ENCODE results near the gene ADH1C.

ADH1C gene

GRCh38 chr4:99361268-99361898 lies 8.8 kb upstream of the ADH1C start:
- Histone ChIP-seq H2AFZ (ENCODE audit: low read length) (no peak overlapping the region), H3F3A (ENCODE audit: insufficient read depth, low read length) (no peaks in the 10 kb centered on the region), H3K36me3 (ENCODE audit: insufficient read depth, low read length) (no peaks in the 10 kb centered on the region), H4K20me1 (ENCODE audit: insufficient read depth, low read length) (no peaks in the 10 kb centered on the region), H3K27me3 (ENCODE audit: insufficient read depth, low read length) (no peaks in the 10 kb centered on the region), H3K9me3 (ENCODE audit: low read length) (no peaks in the 10 kb centered on the region), H3K4me2 (ENCODE audit: low read length) (no peak overlapping the region), H3K27ac (ENCODE audit: low read depth, low read length, poor library complexity, severe bottlenecking) (no peak overlapping the region), H3K9ac (ENCODE audit: low read length) (no peak overlapping the region), H3K4me1 (ENCODE audit: insufficient read depth, low read length, severe bottlenecking) (no peaks in the 10 kb centered on the region), H3K9me2 (ENCODE audit: low read depth, low read length) (no peaks in the 10 kb centered on the region), H3K4me3 (ENCODE audit: low read depth, low read length, poor library complexity, severe bottlenecking) (no peak overlapping the region), H3K79me2 (ENCODE audit: insufficient read depth, low read length) (no peaks in the 10 kb centered on the region)
- no peak for TF ChIP-seq EZH2 (IDR thresholded peaks at IDR 0.05; ENCODE audit: borderline replicate concordance, low read length)
- TF ChIP-seq, protein P1, sequence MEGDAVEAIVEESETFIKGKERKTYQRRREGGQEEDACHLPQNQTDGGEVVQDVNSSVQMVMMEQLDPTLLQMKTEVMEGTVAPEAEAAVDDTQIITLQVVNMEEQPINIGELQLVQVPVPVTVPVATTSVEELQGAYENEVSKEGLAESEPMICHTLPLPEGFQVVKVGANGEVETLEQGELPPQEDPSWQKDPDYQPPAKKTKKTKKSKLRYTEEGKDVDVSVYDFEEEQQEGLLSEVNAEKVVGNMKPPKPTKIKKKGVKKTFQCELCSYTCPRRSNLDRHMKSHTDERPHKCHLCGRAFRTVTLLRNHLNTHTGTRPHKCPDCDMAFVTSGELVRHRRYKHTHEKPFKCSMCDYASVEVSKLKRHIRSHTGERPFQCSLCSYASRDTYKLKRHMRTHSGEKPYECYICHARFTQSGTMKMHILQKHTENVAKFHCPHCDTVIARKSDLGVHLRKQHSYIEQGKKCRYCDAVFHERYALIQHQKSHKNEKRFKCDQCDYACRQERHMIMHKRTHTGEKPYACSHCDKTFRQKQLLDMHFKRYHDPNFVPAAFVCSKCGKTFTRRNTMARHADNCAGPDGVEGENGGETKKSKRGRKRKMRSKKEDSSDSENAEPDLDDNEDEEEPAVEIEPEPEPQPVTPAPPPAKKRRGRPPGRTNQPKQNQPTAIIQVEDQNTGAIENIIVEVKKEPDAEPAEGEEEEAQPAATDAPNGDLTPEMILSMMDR (IDR thresholded peaks at IDR 0.05; ENCODE audit: low read length) = no peak

DNA sequence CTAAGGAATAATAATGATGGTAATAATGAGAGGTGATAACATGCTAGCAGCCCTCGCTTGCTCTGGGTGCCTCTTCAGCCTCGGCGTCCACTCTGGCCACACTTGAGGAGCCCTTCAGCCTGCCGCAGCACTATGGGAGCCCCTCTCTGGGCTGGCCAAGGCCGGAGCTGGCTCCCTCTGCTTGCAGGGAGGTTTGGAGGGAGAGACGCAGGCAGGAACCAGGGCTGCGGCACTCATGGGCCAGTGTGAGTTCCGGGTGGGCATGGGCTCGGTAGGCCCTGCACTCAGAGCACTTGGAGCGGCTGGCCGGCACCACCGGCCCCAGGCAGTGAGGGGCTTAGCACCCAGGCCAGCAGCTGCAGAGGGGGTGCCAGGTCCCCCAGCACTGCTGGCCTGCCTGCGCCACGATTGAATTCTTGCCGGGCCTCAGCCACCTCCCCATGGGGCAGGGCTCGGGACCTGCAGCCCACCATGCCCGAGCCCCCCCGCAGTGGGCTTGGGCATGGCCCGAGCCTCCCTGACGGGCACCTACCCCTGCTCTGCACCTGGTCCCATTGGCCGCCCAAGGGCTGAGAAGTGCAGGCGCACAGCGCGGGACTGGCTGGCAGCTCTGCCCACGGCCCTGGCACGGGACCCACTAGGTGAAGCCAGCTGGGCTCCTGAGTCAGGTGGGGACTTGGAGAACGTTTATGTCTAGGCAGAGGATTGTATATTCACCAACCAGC lies 7.1 kb upstream of the ADH1C start:
- no peak overlapping the region for H3K4me2 ChIP-seq (ENCODE audit: low read length)
- no peak for TF ChIP-seq EZH2 (IDR thresholded peaks at IDR 0.05; ENCODE audit: borderline replicate concordance, low read length)
- TF ChIP-seq, protein P1 (IDR thresholded peaks at IDR 0.05; ENCODE audit: low read length) = no peak
- H3K36me3 ChIP-seq (ENCODE audit: insufficient read depth, low read length) = no peaks in the 10 kb centered on the region
- no peaks in the 10 kb centered on the region for H3K27me3 ChIP-seq (ENCODE audit: insufficient read depth, low read length)
- no peaks in the 10 kb centered on the region for H3K4me1 ChIP-seq (ENCODE audit: insufficient read depth, low read length, severe bottlenecking)
- no peak overlapping the region for H2AFZ ChIP-seq (ENCODE audit: low read length)
- H3K9me2 ChIP-seq (ENCODE audit: low read depth, low read length) = no peaks in the 10 kb centered on the region
- no peak overlapping the region for H3K27ac ChIP-seq (ENCODE audit: low read depth, low read length, poor library complexity, severe bottlenecking)
- no peaks in the 10 kb centered on the region for H3K79me2 ChIP-seq (ENCODE audit: insufficient read depth, low read length)
- no peaks in the 10 kb centered on the region for H3F3A ChIP-seq (ENCODE audit: insufficient read depth, low read length)
- H3K9ac ChIP-seq (ENCODE audit: low read length) = no peak overlapping the region
- no peak overlapping the region for H3K4me3 ChIP-seq (ENCODE audit: low read depth, low read length, poor library complexity, severe bottlenecking)
- H3K9me3 ChIP-seq (ENCODE audit: low read length) = no peaks in the 10 kb centered on the region
- no peaks in the 10 kb centered on the region for H4K20me1 ChIP-seq (ENCODE audit: insufficient read depth, low read length)

GRCh38 chr4:99357948-99358347 lies 5.4 kb upstream of the ADH1C start:
- TF ChIP-seq EZH2 (IDR thresholded peaks at IDR 0.05; ENCODE audit: borderline replicate concordance, low read length) = no peak
- TF ChIP-seq, protein P1 (IDR thresholded peaks at IDR 0.05; ENCODE audit: low read length) = no peak
- Histone ChIP-seq H3K79me2 (ENCODE audit: insufficient read depth, low read length) (no peaks in the 10 kb centered on the region), H3K4me3 (ENCODE audit: low read depth, low read length, poor library complexity, severe bottlenecking) (no peak overlapping the region), H3K36me3 (ENCODE audit: insufficient read depth, low read length) (no peaks in the 10 kb centered on the region), H3K9me2 (ENCODE audit: low read depth, low read length) (no peaks in the 10 kb centered on the region), H3K27ac (ENCODE audit: low read depth, low read length, poor library complexity, severe bottlenecking) (no peak overlapping the region), H3K27me3 (ENCODE audit: insufficient read depth, low read length) (no peaks in the 10 kb centered on the region), H4K20me1 (ENCODE audit: insufficient read depth, low read length) (no peaks in the 10 kb centered on the region), H3K4me2 (ENCODE audit: low read length) (no peak overlapping the region), H3K9ac (ENCODE audit: low read length) (no peak overlapping the region), H3K9me3 (ENCODE audit: low read length) (no peaks in the 10 kb centered on the region), H3F3A (ENCODE audit: insufficient read depth, low read length) (no peaks in the 10 kb centered on the region), H2AFZ (ENCODE audit: low read length) (no peak overlapping the region), H3K4me1 (ENCODE audit: insufficient read depth, low read length, severe bottlenecking) (no peaks in the 10 kb centered on the region)

Data from OCI-LY1 (cell line).